ENCODE results near the gene BCL2.
"Not testable (repeated sequence)": the region's sequence is repeated elsewhere in the genome, so short reads cannot be mapped to it uniquely, and the experiment has no call there.

The BCL2 gene

GRCh38 chr18:63197246-63197869, 122.2 kb downstream of the BCL2 start:
- no peak for DNase-seq

- DNase-seq: no peak
Measured at GRCh38 chr18:63195326-63196159, 124.0 kb downstream of the BCL2 start.

GRCh38 chr18:63192885-63193349, 126.7 kb downstream of the BCL2 start:
- no peak for DNase-seq

- DNase-seq: no peak
Measured at GRCh38 chr18:63192126-63192884, 127.3 kb downstream of the BCL2 start.

- DNase-seq: no peak
Measured at GRCh38 chr18:63191413-63191812, 128.2 kb downstream of the BCL2 start.

GRCh38 chr18:63190838-63191237, 128.7 kb downstream of the BCL2 start:
- not testable (repeated sequence) for DNase-seq

GRCh38 chr18:63189817-63190216, 129.8 kb downstream of the BCL2 start:
- DNase-seq: no peak

- no peak for DNase-seq
Measured at GRCh38 chr18:63189041-63189440, 130.5 kb downstream of the BCL2 start.

- DNase-seq: no peak
Measured at GRCh38 chr18:63187791-63188460, 131.6 kb downstream of the BCL2 start.

GRCh38 chr18:63187223-63187574, 132.4 kb downstream of the BCL2 start:
- no peak for DNase-seq

- DNase-seq: no peak
Measured at GRCh38 chr18:63186520-63187222, 132.9 kb downstream of the BCL2 start.

- no peak for DNase-seq
Measured at GRCh38 chr18:63185984-63186383, 133.6 kb downstream of the BCL2 start.

- DNase-seq: no peak
Measured at GRCh38 chr18:63183952-63184770, 135.4 kb downstream of the BCL2 start.

GRCh38 chr18:63183378-63183777, 136.2 kb downstream of the BCL2 start:
- DNase-seq: no peak

- no peak for DNase-seq
Measured at GRCh38 chr18:63182861-63183260, 136.7 kb downstream of the BCL2 start.

GRCh38 chr18:63182310-63182772, 137.2 kb downstream of the BCL2 start:
- no peak for DNase-seq

GRCh38 chr18:63181706-63182309, 137.8 kb downstream of the BCL2 start:
- DNase-seq: no peak

- no peak for DNase-seq
Measured at GRCh38 chr18:63180971-63181376, 138.6 kb downstream of the BCL2 start.

- DNase-seq: no peak
Measured at GRCh38 chr18:63180321-63180720, 139.2 kb downstream of the BCL2 start.

GRCh38 chr18:63179422-63179821, 140.1 kb downstream of the BCL2 start:
- no peak for DNase-seq

- no peak for DNase-seq
Measured at GRCh38 chr18:63178971-63179370, 140.6 kb downstream of the BCL2 start.

All from COR-L47 (cell line).